Mammary epithelial cell (primary cell): ENCODE data around the gene ZFYVE19.

Experiments used
- CTCF ChIP-seq, 2 donors: IDR thresholded peaks in 1 of 2; conservative IDR thresholded peaks in 1 of 2; 2 replicates each; pipeline ENCODE4 v1.5.1; 2011 to 2012; ENCODE audit warnings: inconsistent platforms in 2 of 2, low read length in 2 of 2, mild to moderate bottlenecking in 2 of 2, control low read depth in 1 of 2, low read depth in 1 of 2; ENCODE audit not compliant: insufficient read depth in 1 of 2; ENCODE audit errors: extremely low read depth in 1 of 2
- EZH2 ChIP-seq: IDR thresholded peaks from 2 replicates; pipeline ENCODE4 v1.6.1; 2012; ENCODE audit warnings: low read length, inconsistent platforms, borderline replicate concordance

DNA sequence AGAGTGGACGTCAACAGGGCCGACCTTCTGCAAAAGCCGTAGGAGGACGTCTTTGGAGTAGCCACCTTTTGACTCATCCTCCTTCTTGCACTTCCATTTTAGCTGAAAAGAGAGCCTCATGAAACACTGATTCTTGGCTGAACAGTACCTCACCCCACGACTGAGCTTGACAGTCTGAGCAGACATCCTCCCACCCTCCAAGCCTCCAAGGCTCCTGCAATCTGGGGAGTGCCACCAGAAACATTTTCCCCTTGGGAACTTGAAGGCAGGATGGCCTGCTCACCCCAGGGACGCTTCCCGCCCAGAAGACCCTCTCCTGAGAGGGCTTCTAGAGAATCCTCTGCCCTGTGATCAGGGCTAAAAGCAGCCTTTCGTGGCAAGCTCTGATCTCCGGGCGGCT, 31.9 kb upstream of the ZFYVE19 start:
- TF ChIP-seq CTCF (conservative IDR thresholded peaks at IDR 0.05 in 1 of 2, IDR thresholded peaks at IDR 0.05 in 1 of 2; ENCODE audit: extremely low read depth in 1 of 2, insufficient read depth in 1 of 2, low read depth in 1 of 2, low read length in 2 of 2): no peak
- TF ChIP-seq EZH2: no peak
